Stomach smooth muscle (tissue), 2 donors: Measurements from ENCODE around the gene GSN.

Source experiments
- H3K27ac ChIP-seq: one replicate; pipeline ENCODE4 v1.7.0; 2013; ENCODE audit warnings: mild to moderate bottlenecking, low read length, inconsistent platforms
- H3K27me3 ChIP-seq, 2 donors: one replicate each; pipeline ENCODE4 v1.7.0; 2013; ENCODE audit warnings: low read length in 2 of 2; ENCODE audit not compliant: insufficient read depth in 2 of 2, control insufficient read depth in 1 of 2
- H3K36me3 ChIP-seq, 2 donors: one replicate each; pipeline ENCODE4 v1.7.0; 2013; ENCODE audit warnings: low read length in 2 of 2; ENCODE audit not compliant: control insufficient read depth in 2 of 2, insufficient read depth in 2 of 2
- H3K4me1 ChIP-seq: one replicate; pipeline ENCODE4 v1.7.0; 2013; ENCODE audit warnings: low read length; ENCODE audit not compliant: control insufficient read depth, insufficient read depth
- H3K4me3 ChIP-seq, 2 donors: one replicate each; pipeline ENCODE4 v1.7.0; 2013; ENCODE audit warnings: low read length in 2 of 2
- H3K9ac ChIP-seq, 2 donors: one replicate each; pipeline ENCODE4 v1.7.0; 2013; ENCODE audit warnings: low read length in 2 of 2, mild to moderate bottlenecking in 1 of 2
- H3K9me3 ChIP-seq, 2 donors: one replicate each; pipeline ENCODE4 v1.7.0; 2013; ENCODE audit warnings: low read length in 2 of 2; ENCODE audit not compliant: control insufficient read depth in 2 of 2
- donor health status: healthy.
- donor health status: Pancreatic carcinoma.

Gene GSN

DNA sequence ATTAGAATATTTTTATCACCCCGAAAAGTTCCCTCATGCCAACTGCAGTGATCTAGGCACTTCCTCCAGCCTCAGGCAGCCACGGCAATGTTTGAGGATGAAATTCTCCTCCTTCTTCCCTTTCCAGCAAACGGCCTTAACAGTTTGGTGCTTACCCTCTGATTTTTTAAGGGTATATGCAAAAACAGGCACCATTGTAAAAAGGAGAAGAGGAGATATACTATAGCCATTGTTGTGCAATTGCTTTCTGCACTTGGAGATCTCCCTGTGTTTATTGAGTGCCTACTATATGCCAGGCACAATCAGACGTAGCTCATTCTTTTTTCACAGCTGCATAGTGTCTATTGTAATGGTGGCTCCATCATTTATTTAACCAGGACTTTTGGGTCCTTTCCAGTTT, 29.4 kb downstream of the GSN start:
- no peak overlapping the region for H3K4me3 ChIP-seq
- H3K36me3 ChIP-seq: peaks cover 6 to 11% of the 10 kb centered on the region in 2 donors
- no peaks in the 10 kb centered on the region for H3K9me3 ChIP-seq
- peak overlapping the region in 1 of 2 donors; percentile 6 for H3K9ac ChIP-seq
- peak overlapping the region; percentile 97 for H3K27ac ChIP-seq
- peaks cover 90% of the 10 kb centered on the region for H3K4me1 ChIP-seq
- no peaks in the 10 kb centered on the region for H3K27me3 ChIP-seq

- no peaks in the 10 kb centered on the region for H3K27me3 ChIP-seq
- peaks cover 90% of the 10 kb centered on the region for H3K4me1 ChIP-seq
- peak overlapping the region; percentile 76 to 82 for H3K9ac ChIP-seq
- H3K4me3 ChIP-seq: peak overlapping the region in 1 of 2 donors; percentile 84
- peak overlapping the region; percentile 97 for H3K27ac ChIP-seq
- no peaks in the 10 kb centered on the region for H3K9me3 ChIP-seq
- H3K36me3 ChIP-seq: peaks cover 13 to 15% of the 10 kb centered on the region in 2 donors
Observed at GRCh38 chr9:121298016-121298538, 30.1 kb downstream of the GSN start.

DNA sequence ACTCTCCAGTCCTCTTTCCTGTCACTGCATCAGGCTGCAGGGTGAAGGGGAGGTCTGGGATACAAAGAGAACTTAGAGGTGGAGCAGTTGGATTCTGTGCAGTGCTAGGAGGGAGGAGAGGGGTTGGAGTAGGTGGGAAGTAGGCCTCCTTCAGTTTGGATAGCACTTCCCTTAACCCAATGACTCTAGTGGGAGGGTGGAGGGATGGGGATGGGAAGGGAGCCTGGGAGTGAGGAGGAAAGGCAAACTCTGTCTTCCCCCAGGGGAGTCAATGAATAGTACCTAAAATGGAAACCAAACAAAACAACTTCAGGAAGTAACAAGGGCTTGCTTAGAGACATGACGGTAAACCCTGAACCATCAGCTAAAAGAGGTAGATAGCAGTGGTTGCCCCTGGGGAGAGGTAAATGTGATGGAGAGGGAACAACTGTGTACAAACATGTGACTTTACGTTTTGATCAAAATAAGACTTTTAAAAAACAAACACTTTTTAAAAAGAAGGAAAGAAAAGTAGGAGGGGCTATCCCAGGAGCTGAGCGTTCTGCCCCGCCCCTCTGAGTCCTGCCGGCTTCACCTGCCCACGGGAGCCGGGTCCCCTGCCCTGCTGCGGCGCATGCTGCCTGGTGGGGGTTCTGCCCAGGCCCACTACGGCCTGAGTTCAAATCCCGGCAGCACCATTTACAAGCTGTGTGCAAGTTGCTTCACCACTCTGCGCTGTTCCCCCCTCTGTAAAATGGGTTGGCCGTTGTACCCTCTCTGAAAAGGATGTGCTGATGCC, 30.9 kb downstream of the GSN start:
- Histone ChIP-seq H3K4me1 (peaks cover 91% of the 10 kb centered on the region), H3K4me3 (peak overlapping the region; percentile 52 to 84), H3K36me3 (peaks cover 21 to 23% of the 10 kb centered on the region in 2 donors), H3K27me3 (no peaks in the 10 kb centered on the region), H3K9me3 (no peaks in the 10 kb centered on the region), H3K9ac (peak overlapping the region; percentile 76 to 82), H3K27ac (peak overlapping the region; percentile 97)

GRCh38 chr9:121299467-121300282, 31.7 kb downstream of the GSN start:
- Histone ChIP-seq H3K9me3 (no peaks in the 10 kb centered on the region), H3K9ac (peak overlapping the region; percentile 82), H3K27me3 (no peaks in the 10 kb centered on the region), H3K36me3 (peaks cover 29 to 31% of the 10 kb centered on the region in 2 donors), H3K4me1 (peaks cover 91% of the 10 kb centered on the region), H3K4me3 (peak overlapping the region; percentile 81 to 84), H3K27ac (peak overlapping the region; percentile 97)

GRCh38 chr9:121300283-121301119, 32.5 kb downstream of the GSN start:
- Histone ChIP-seq H3K9me3 (no peaks in the 10 kb centered on the region), H3K36me3 (peaks cover 37 to 39% of the 10 kb centered on the region in 2 donors), H3K27ac (peak overlapping the region; percentile 97), H3K4me3 (peak overlapping the region; percentile 81 to 84), H3K27me3 (no peaks in the 10 kb centered on the region), H3K9ac (peak overlapping the region; percentile 82), H3K4me1 (peaks cover 88% of the 10 kb centered on the region)

DNA sequence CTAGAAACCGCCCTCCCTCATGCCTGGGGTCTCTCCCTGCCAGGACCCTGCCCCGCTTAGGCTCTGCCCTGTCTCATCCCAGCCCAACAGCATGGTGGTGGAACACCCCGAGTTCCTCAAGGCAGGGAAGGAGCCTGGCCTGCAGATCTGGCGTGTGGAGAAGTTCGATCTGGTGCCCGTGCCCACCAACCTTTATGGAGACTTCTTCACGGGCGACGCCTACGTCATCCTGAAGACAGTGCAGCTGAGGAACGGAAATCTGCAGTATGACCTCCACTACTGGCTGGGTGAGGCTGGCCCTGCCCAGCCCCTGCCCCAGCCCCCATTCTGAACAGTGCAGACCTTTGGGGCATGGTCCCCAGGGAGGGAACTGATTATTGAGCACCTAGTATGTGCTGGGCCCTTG, 33.9 kb downstream of the GSN start:
- peak overlapping the region; percentile 21 to 53 for H3K9ac ChIP-seq
- H3K9me3 ChIP-seq: no peaks in the 10 kb centered on the region
- peaks cover 40 to 45% of the 10 kb centered on the region in 2 donors for H3K36me3 ChIP-seq
- H3K4me1 ChIP-seq: peaks cover 80% of the 10 kb centered on the region
- H3K27ac ChIP-seq: peak overlapping the region; percentile 73
- peak overlapping the region; percentile 26 to 84 for H3K4me3 ChIP-seq
- H3K27me3 ChIP-seq: no peaks in the 10 kb centered on the region

GRCh38 chr9:121302341-121302740, 34.4 kb downstream of the GSN start:
- peak overlapping the region; percentile 21 to 53 for H3K9ac ChIP-seq
- no peaks in the 10 kb centered on the region for H3K9me3 ChIP-seq
- H3K4me1 ChIP-seq: peaks cover 77% of the 10 kb centered on the region
- H3K36me3 ChIP-seq: peaks cover 41 to 47% of the 10 kb centered on the region in 2 donors
- no peaks in the 10 kb centered on the region for H3K27me3 ChIP-seq
- peak overlapping the region; percentile 26 to 84 for H3K4me3 ChIP-seq
- peak overlapping the region; percentile 73 for H3K27ac ChIP-seq

GRCh38 chr9:121302786-121303185, 34.8 kb downstream of the GSN start:
- Histone ChIP-seq H3K27ac (peak overlapping the region; percentile 73), H3K27me3 (no peaks in the 10 kb centered on the region), H3K9ac (peak overlapping the region; percentile 6 to 53), H3K4me1 (peaks cover 77% of the 10 kb centered on the region), H3K9me3 (no peaks in the 10 kb centered on the region), H3K4me3 (peak overlapping the region; percentile 26 to 84), H3K36me3 (peaks cover 46 to 52% of the 10 kb centered on the region in 2 donors)

GRCh38 chr9:121303456-121304451, 35.8 kb downstream of the GSN start:
- peak overlapping the region; percentile 38 to 62 for H3K9ac ChIP-seq

More at GRCh38 chr9:121303456-121304451, 35.8 kb downstream of the GSN start:
- Histone ChIP-seq H3K36me3 (peaks cover 54 to 62% of the 10 kb centered on the region in 2 donors), H3K27ac (peak overlapping the region; percentile 73), H3K9me3 (no peaks in the 10 kb centered on the region), H3K4me1 (peaks cover 76% of the 10 kb centered on the region), H3K4me3 (peak overlapping the region; percentile 21 to 84), H3K27me3 (no peaks in the 10 kb centered on the region)
